H4 (cell line): Measurements from ENCODE around the gene ZNF831. TPM values are rescaled to one million over a fixed set of nuclear protein-coding genes. Genes with fewer than 3 reads are reported as not detected.

Experiments used
- DNase-seq: peaks from one replicate; pipeline ENCODE4 v3.0.0-alpha.2; 2015; ENCODE audit warnings: low spot score
- total RNA-seq: library from RNA; depleted of rRNA; stranded (reverse); fragments of >200 nt; shearing (Covaris generic); gene quantifications from 2 replicates; pipeline ENCODE4 v1.2.3, GENCODE V29; 2014

The ZNF831 gene
- total RNA-seq, 1 experiment from 2014 or later = not detected

GRCh38 chr20:59179988-59180387, 16.4 kb downstream of the ZNF831 start:
- DNase-seq = no peak

GRCh38 chr20:59181936-59182335, 18.3 kb downstream of the ZNF831 start:
- DNase-seq = no peak

GRCh38 chr20:59182401-59183044, 18.9 kb downstream of the ZNF831 start:
- no peak for DNase-seq

- DNase-seq = no peak
These were observed 20.1 kb downstream of the ZNF831 start for GRCh38 chr20:59183751-59184150.

GRCh38 chr20:59184880-59185447, 21.3 kb downstream of the ZNF831 start:
- no peak for DNase-seq

GRCh38 chr20:59185809-59186208, 22.2 kb downstream of the ZNF831 start:
- no peak for DNase-seq

- no peak for DNase-seq
These were observed 26.8 kb downstream of the ZNF831 start for GRCh38 chr20:59190466-59190865.

- no peak for DNase-seq
These were observed 27.6 kb downstream of the ZNF831 start for GRCh38 chr20:59191036-59191755.

GRCh38 chr20:59191756-59192532, 28.3 kb downstream of the ZNF831 start:
- DNase-seq = no peak

- DNase-seq = no peak
These were observed 28.9 kb downstream of the ZNF831 start for GRCh38 chr20:59192533-59192896.

GRCh38 chr20:59193325-59193724, 29.7 kb downstream of the ZNF831 start:
- DNase-seq = no peak

- no peak for DNase-seq
These were observed 30.7 kb downstream of the ZNF831 start for GRCh38 chr20:59194023-59194935.

GRCh38 chr20:59195316-59195993, 31.8 kb downstream of the ZNF831 start:
- DNase-seq = no peak

- no peak for DNase-seq
These were observed 40.7 kb downstream of the ZNF831 start for GRCh38 chr20:59204165-59204894.

GRCh38 chr20:59205044-59205443, 41.4 kb downstream of the ZNF831 start:
- DNase-seq = no peak

GRCh38 chr20:59207235-59207634, 43.6 kb downstream of the ZNF831 start:
- DNase-seq = no peak

GRCh38 chr20:59207742-59208357, 44.2 kb downstream of the ZNF831 start:
- DNase-seq = no peak

- no peak for DNase-seq
These were observed 46.6 kb downstream of the ZNF831 start for GRCh38 chr20:59210186-59210585.

GRCh38 chr20:59211208-59211765, 47.7 kb downstream of the ZNF831 start:
- DNase-seq = no peak
